Measurements from ENCODE around the gene CHCHD4. TPM values are rescaled to one million over a fixed set of nuclear protein-coding genes. Genes with fewer than 3 reads are reported as not detected.
"Not testable (repeated sequence)": the region's sequence is repeated elsewhere in the genome, so short reads cannot be mapped to it uniquely, and the experiment has no call there.

The CHCHD4 gene
- total RNA-seq, 1 experiment from 2014 or later: 33.5 TPM

- no peaks in the 10 kb centered on the region for H3K4me1 ChIP-seq (ENCODE audit: insufficient read depth, low read length, poor library complexity, severe bottlenecking)
- intact Hi-C loops (cut with micrococcal nuclease; ENCODE audit: unreplicated experiment): no loop called here
- POLR2A ChIA-PET (ENCODE audit: low non-redundant PET): no interaction called here
- TF ChIP-seq EZH2 (IDR thresholded peaks at IDR 0.05; ENCODE audit: borderline replicate concordance, low read depth, low read length, poor library complexity, severe bottlenecking) (no peak), CTCF (conservative IDR thresholded peaks at IDR 0.05; ENCODE audit: low read depth, low read length) (no peak)
- H3K9me3 ChIP-seq (ENCODE audit: low read depth, low read length, poor library complexity, severe bottlenecking): no peaks in the 10 kb centered on the region
- H3K36me3 ChIP-seq (ENCODE audit: insufficient read depth, low read length, poor library complexity, severe bottlenecking): no peaks in the 10 kb centered on the region
- H3K4me3 ChIP-seq (ENCODE audit: low read depth, low read length, poor library complexity, severe bottlenecking): no peak overlapping the region
- DNase-seq (ENCODE audit: low spot score): no peak
- H3K27me3 ChIP-seq (replicated peaks; ENCODE audit: insufficient read depth, low read depth, low read length, poor library complexity): no peaks in the 10 kb centered on the region
- CTCF ChIA-PET: no interaction called here
- no TSS peak for BruUV-seq (replicated peaks)
- H3K27ac ChIP-seq (ENCODE audit: low read depth, low read length, poor library complexity, severe bottlenecking): no peak overlapping the region
Measured at GRCh38 chr3:14077310-14077709, 47.4 kb downstream of the CHCHD4 start.

GRCh38 chr3:14075233-14075632, 49.4 kb downstream of the CHCHD4 start:
- H3K4me1 ChIP-seq (ENCODE audit: insufficient read depth, low read length, poor library complexity, severe bottlenecking); BruUV-seq (replicated peaks); H3K27me3 ChIP-seq (replicated peaks; ENCODE audit: insufficient read depth, low read depth, low read length, poor library complexity); POLR2A ChIA-PET (ENCODE audit: low non-redundant PET); DNase-seq (ENCODE audit: low spot score); H3K9me3 ChIP-seq (ENCODE audit: low read depth, low read length, poor library complexity, severe bottlenecking); CTCF ChIA-PET; intact Hi-C loops (cut with micrococcal nuclease; ENCODE audit: unreplicated experiment); H3K27ac ChIP-seq (ENCODE audit: low read depth, low read length, poor library complexity, severe bottlenecking); H3K36me3 ChIP-seq (ENCODE audit: insufficient read depth, low read length, poor library complexity, severe bottlenecking); H3K4me3 ChIP-seq (ENCODE audit: low read depth, low read length, poor library complexity, severe bottlenecking): not testable (repeated sequence)

GRCh38 chr3:14064910-14065309, 59.8 kb downstream of the CHCHD4 start:
- BruUV-seq (replicated peaks): no TSS peak
- ChIA-PET CTCF (no interaction called here), POLR2A (ENCODE audit: low non-redundant PET) (no interaction called here)

More at GRCh38 chr3:14064910-14065309, 59.8 kb downstream of the CHCHD4 start:
- no peaks in the 10 kb centered on the region for H3K27me3 ChIP-seq (replicated peaks; ENCODE audit: insufficient read depth, low read depth, low read length, poor library complexity)
- H3K36me3 ChIP-seq (ENCODE audit: insufficient read depth, low read length, poor library complexity, severe bottlenecking): no peaks in the 10 kb centered on the region
- intact Hi-C loops (cut with micrococcal nuclease; ENCODE audit: unreplicated experiment): no loop called here
- H3K4me1 ChIP-seq (ENCODE audit: insufficient read depth, low read length, poor library complexity, severe bottlenecking): peaks cover 18% of the 10 kb centered on the region
- TF ChIP-seq EZH2 (IDR thresholded peaks at IDR 0.05; ENCODE audit: borderline replicate concordance, low read depth, low read length, poor library complexity, severe bottlenecking) (no peak), CTCF (conservative IDR thresholded peaks at IDR 0.05; ENCODE audit: low read depth, low read length) (no peak)
- H3K9me3 ChIP-seq (ENCODE audit: low read depth, low read length, poor library complexity, severe bottlenecking): no peaks in the 10 kb centered on the region
- H3K4me3 ChIP-seq (ENCODE audit: low read depth, low read length, poor library complexity, severe bottlenecking): no peak overlapping the region
- H3K27ac ChIP-seq (ENCODE audit: low read depth, low read length, poor library complexity, severe bottlenecking): no peak overlapping the region
- DNase-seq (ENCODE audit: low spot score): no peak
